Measurements from ENCODE around the gene KSR2. TPM values are rescaled to one million over a fixed set of nuclear protein-coding genes. Genes with fewer than 3 reads are reported as not detected.
A peak's percentile ranks its signal among the peaks of the same experiment; 100 is the strongest.

Gene KSR2
- total RNA-seq, 1 experiment from 2014 or later = 1.3 TPM

GRCh38 chr12:117792877-117793424 lies 175.8 kb downstream of the KSR2 start:
- no peak overlapping the region for H2BK20ac ChIP-seq (ENCODE audit: low read depth, low read length, poor library complexity, severe bottlenecking)
- no peak overlapping the region for H2BK12ac ChIP-seq (ENCODE audit: insufficient read length, low read depth, low read length)
- no peak overlapping the region for H2BK120ac ChIP-seq (ENCODE audit: low read depth, low read length, poor library complexity, severe bottlenecking)
- no peak for TF ChIP-seq CTCF (conservative IDR thresholded peaks at IDR 0.05)
- peaks cover 2% of the 10 kb centered on the region for H4K20me1 ChIP-seq (ENCODE audit: control insufficient read depth, insufficient read depth, insufficient read length)
- no peaks in the 10 kb centered on the region for H3K27me3 ChIP-seq (ENCODE audit: insufficient read depth, low read length)
- H3K79me1 ChIP-seq (ENCODE audit: insufficient read depth, low read depth, low read length, poor library complexity, severe bottlenecking) = no peaks in the 10 kb centered on the region
- peak overlapping the region; percentile 46 for H4K8ac ChIP-seq (replicated peaks; ENCODE audit: insufficient read length, low read depth, low read length)
- no peak overlapping the region for H3K56ac ChIP-seq (ENCODE audit: insufficient read length, low read depth, low read length)
- no peaks in the 10 kb centered on the region for H3K9me3 ChIP-seq (ENCODE audit: control insufficient read depth, low read depth, low read length)
- H3K9me3 Mint-ChIP-seq = no peaks in the 10 kb centered on the region
- no peak overlapping the region for H3K14ac ChIP-seq (ENCODE audit: insufficient read depth, low read length)
- H3K4me1 Mint-ChIP-seq = peaks cover 30 to 35% of the 10 kb centered on the region in 2 experiments
- peak overlapping the region; percentile 0 for H3K18ac ChIP-seq (ENCODE audit: insufficient read length, low read depth, low read length)
- no peak overlapping the region for H3K9ac ChIP-seq (ENCODE audit: extremely low read depth, insufficient read length, low read length)
- no peak overlapping the region for H3T11ph ChIP-seq (ENCODE audit: low read length)
- peaks cover 11% of the 10 kb centered on the region; the same call in 1 of the 2 replicates for H3K4me1 ChIP-seq (ENCODE audit: insufficient read depth, low read length)
- no peak overlapping the region for H2BK5ac ChIP-seq (ENCODE audit: insufficient read length, low read length)
- H3K27ac ChIP-seq (ENCODE audit: insufficient read length, low read depth, low read length) = no peak overlapping the region
- peak overlapping the region; percentile 21 for H4K5ac ChIP-seq (ENCODE audit: insufficient read length, low read depth, low read length)
- no peak overlapping the region for H3K4me2 ChIP-seq (ENCODE audit: insufficient read depth, insufficient read length, low read length)
- H4K91ac ChIP-seq (ENCODE audit: insufficient read length, low read depth, low read length) = no peak overlapping the region
- no peaks in the 10 kb centered on the region for H3K23me2 ChIP-seq (ENCODE audit: insufficient read length, low read depth, low read length, poor library complexity, severe bottlenecking)
- H3K23ac ChIP-seq (ENCODE audit: insufficient read length, low read depth, low read length) = peak overlapping the region; percentile 55
- WGBS (ENCODE audit: extremely low coverage, insufficient read length, low lambda C conversion rate) = no CpG with 5 or more reads among the region's 8 CpGs
- H2AK5ac ChIP-seq (ENCODE audit: insufficient read length, low read length) = no peak overlapping the region
- no peak for DNase-seq
- H3K36me3 Mint-ChIP-seq (ENCODE audit: insufficient read depth in 1 of 3, low read depth in 3 of 3) = peaks cover 0 to 1% (median 0%) of the 10 kb centered on the region in 3 experiments; a peak in 1 of 7 replicates
- H3K4me3 Mint-ChIP-seq = no peak overlapping the region
- H3K27ac Mint-ChIP-seq = no peak overlapping the region
- H3K4ac ChIP-seq (ENCODE audit: low read depth, low read length) = no peak overlapping the region
- no peaks in the 10 kb centered on the region for H3K79me2 ChIP-seq (ENCODE audit: insufficient read depth, low read length)
- H2BK15ac ChIP-seq (ENCODE audit: low read depth, low read length) = no peak overlapping the region
- no peaks in the 10 kb centered on the region for H3K27me3 Mint-ChIP-seq (ENCODE audit: low read depth)
- no peak overlapping the region for H2AFZ ChIP-seq (ENCODE audit: low read length)

Data from H9 (cell line).